Measurements from ENCODE around the gene RASD2.

GRCh38 chr22:35599364-35599763 is 58.7 kb downstream of the RASD2 start:
- TF ChIP-seq FOXJ3 (CRISPR knock-in tag; IDR thresholded peaks at IDR 0.05; ENCODE audit: borderline replicate concordance): no peak
- TF ChIP-seq MAX (CRISPR knock-in tag; IDR thresholded peaks at IDR 0.05): no peak
- no peak for TF ChIP-seq CTCF (IDR thresholded peaks at IDR 0.05)
- no peak for TF ChIP-seq USF2 (CRISPR knock-in tag; IDR thresholded peaks at IDR 0.05)
- TF ChIP-seq TEAD4 (CRISPR knock-in tag; IDR thresholded peaks at IDR 0.05): no peak
- no peak for TF ChIP-seq NFE2L1 (CRISPR knock-in tag; IDR thresholded peaks at IDR 0.05)
